Erythroblast (primary cell): Measurements from ENCODE around the gene SLC45A2.

Source experiments
- GATA1 ChIP-seq: IDR thresholded peaks from 2 replicates; pipeline ENCODE4 v1.6.1; 2011; ENCODE audit warnings: low read depth, mild to moderate bottlenecking, control low read depth, low read length, moderate library complexity
- POLR2A ChIP-seq: IDR thresholded peaks from 2 replicates; pipeline ENCODE4 v1.6.1; 2011; ENCODE audit warnings: mild to moderate bottlenecking, low read length

- TF ChIP-seq POLR2A (no peak), GATA1 (no peak)
These were observed 36.2 kb upstream of the SLC45A2 start for GRCh38 chr5:34020726-34021125.
